GM20000 (cell line): ENCODE data around the gene TNF.

Experiments used
- DNase-seq: peaks from one replicate; pipeline ENCODE4 v3.0.0; 2012; ENCODE audit warnings: low spot score
- TF ChIP-seq, protein P1 (sequence below): IDR thresholded peaks from 2 replicates; pipeline ENCODE4 v1.5.1; 2012; ENCODE audit warnings: mild to moderate bottlenecking, control low read depth; ENCODE audit errors: extremely low read depth, missing control alignments

TNF gene

DNA sequence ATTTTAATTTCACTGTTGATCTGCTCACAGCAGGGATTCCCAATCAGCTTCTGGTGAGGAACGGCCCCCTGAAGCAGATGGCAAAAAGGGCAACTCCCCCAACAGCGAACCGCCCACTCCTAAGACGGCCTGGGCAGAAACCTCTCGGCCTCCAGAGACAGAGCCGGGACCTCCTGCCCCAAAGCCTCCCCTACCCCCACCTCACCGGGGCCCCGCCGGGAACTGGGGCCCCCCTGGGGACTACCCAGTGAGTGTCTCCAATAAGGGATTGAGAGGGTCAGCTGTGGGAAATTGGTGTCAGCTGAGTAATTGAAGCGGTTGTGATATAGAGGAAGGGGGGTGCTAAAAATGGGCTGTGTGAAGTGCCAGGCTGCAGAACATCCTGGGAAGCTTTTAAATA, 51.6 kb downstream of the TNF start:
- DNase-seq, result no peak
- TF ChIP-seq, protein P1, sequence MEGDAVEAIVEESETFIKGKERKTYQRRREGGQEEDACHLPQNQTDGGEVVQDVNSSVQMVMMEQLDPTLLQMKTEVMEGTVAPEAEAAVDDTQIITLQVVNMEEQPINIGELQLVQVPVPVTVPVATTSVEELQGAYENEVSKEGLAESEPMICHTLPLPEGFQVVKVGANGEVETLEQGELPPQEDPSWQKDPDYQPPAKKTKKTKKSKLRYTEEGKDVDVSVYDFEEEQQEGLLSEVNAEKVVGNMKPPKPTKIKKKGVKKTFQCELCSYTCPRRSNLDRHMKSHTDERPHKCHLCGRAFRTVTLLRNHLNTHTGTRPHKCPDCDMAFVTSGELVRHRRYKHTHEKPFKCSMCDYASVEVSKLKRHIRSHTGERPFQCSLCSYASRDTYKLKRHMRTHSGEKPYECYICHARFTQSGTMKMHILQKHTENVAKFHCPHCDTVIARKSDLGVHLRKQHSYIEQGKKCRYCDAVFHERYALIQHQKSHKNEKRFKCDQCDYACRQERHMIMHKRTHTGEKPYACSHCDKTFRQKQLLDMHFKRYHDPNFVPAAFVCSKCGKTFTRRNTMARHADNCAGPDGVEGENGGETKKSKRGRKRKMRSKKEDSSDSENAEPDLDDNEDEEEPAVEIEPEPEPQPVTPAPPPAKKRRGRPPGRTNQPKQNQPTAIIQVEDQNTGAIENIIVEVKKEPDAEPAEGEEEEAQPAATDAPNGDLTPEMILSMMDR, result no peak

DNA sequence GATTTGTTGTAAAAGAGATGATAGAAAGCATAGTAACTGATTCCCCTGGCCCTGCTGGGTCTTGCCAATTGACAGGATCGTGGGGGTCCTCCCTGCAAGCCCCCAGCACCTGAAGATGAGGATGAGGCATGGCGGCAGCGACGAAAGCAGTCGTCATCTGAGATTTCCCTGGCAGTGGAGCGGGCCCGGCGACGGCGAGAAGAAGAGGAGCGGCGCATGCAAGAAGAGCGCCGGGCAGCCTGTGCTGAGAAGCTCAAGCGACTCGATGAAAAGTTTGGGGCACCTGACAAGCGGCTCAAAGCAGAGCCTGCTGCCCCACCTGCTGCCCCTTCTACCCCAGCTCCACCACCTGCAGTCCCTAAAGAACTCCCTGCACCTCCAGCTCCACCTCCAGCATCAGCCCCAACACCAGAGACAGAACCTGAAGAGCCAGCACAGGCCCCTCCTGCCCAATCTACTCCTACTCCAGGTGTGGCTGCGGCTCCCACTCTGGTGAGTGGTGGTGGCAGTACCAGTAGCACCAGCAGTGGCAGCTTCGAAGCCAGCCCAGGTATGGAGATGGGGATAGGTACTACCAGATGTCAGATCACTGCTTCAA, 52.4 kb downstream of the TNF start:
- no peak for DNase-seq
- TF ChIP-seq, protein P1, result no peak
